Astrocyte (in vitro differentiated cells and primary cell): Measurements from ENCODE around the gene RAF1. TPM values are rescaled to one million over a fixed set of nuclear protein-coding genes. Genes with fewer than 3 reads are reported as not detected.

Source experiments
- DNase-seq: peaks from one replicate; pipeline ENCODE4 v3.0.0-alpha.2; 2010; ENCODE audit warnings: low read depth
- FAIRE-seq: peaks from 2 replicates; lab custom pipeline; 2011; peaks lifted over from hg19 to GRCh38; lab: Jason Lieb, UNC
- H2AFZ ChIP-seq: 2 replicates; pipeline ENCODE4 v1.6.0; 2012; ENCODE audit warnings: low read depth, low read length, inconsistent platforms
- H3K27ac ChIP-seq: 2 replicates; pipeline ENCODE4 v1.5.1; 2011; ENCODE audit warnings: low read depth, low read length, inconsistent platforms
- H3K27me3 ChIP-seq: 2 replicates; pipeline ENCODE4 v1.6.0; 2011; ENCODE audit warnings: low read length, inconsistent platforms; ENCODE audit not compliant: insufficient read depth
- H3K36me3 ChIP-seq: 2 replicates; pipeline ENCODE4 v1.5.1; 2011; ENCODE audit warnings: low read length, inconsistent platforms; ENCODE audit not compliant: insufficient read depth
- H3K4me1 ChIP-seq: 2 replicates; pipeline ENCODE4 v1.5.1; 2011; ENCODE audit warnings: low read length, inconsistent platforms; ENCODE audit not compliant: insufficient read depth
- H3K4me2 ChIP-seq: 2 replicates; pipeline ENCODE4 v1.6.0; 2012; ENCODE audit warnings: low read length, inconsistent platforms
- H3K4me3 ChIP-seq: 2 replicates; pipeline ENCODE4 v1.5.1; 2011; ENCODE audit warnings: low read depth, mild to moderate bottlenecking, low read length, inconsistent platforms; ENCODE audit not compliant: insufficient read depth
- H3K79me2 ChIP-seq: 2 replicates; pipeline ENCODE4 v1.6.0; 2012; ENCODE audit warnings: mild to moderate bottlenecking, low read length, inconsistent platforms; ENCODE audit not compliant: insufficient read depth
- H3K9ac ChIP-seq: 2 replicates; pipeline ENCODE4 v1.6.0; 2012; ENCODE audit warnings: mild to moderate bottlenecking, low read length, inconsistent platforms
- H3K9me3 ChIP-seq: 2 replicates; pipeline ENCODE4 v1.5.1; 2012; ENCODE audit warnings: low read depth, mild to moderate bottlenecking, low read length, inconsistent platforms; ENCODE audit not compliant: insufficient read depth
- H4K20me1 ChIP-seq: 2 replicates; pipeline ENCODE4 v1.6.0; 2012; ENCODE audit warnings: low read length, inconsistent platforms; ENCODE audit not compliant: insufficient read depth
- H3K27ac Mint-ChIP-seq: one replicate; pipeline ENCODE4 v1.8.0; 2021; ENCODE audit warnings: mild to moderate bottlenecking, mixed read lengths; ENCODE audit not compliant: unreplicated experiment
- H3K27me3 Mint-ChIP-seq: one replicate; pipeline ENCODE4 v1.8.0; 2021; ENCODE audit warnings: low read depth, mixed read lengths; ENCODE audit not compliant: unreplicated experiment
- H3K36me3 Mint-ChIP-seq: one replicate; pipeline ENCODE4 v1.8.0; 2021; ENCODE audit warnings: low read depth, mixed read lengths; ENCODE audit not compliant: unreplicated experiment
- H3K4me1 Mint-ChIP-seq: one replicate; pipeline ENCODE4 v1.8.0; 2021; ENCODE audit warnings: low read depth, mixed read lengths; ENCODE audit not compliant: unreplicated experiment
- H3K4me3 Mint-ChIP-seq: one replicate; pipeline ENCODE4 v1.8.0; 2021; ENCODE audit warnings: mild to moderate bottlenecking, moderate library complexity, mixed read lengths; ENCODE audit not compliant: unreplicated experiment
- H3K9me3 Mint-ChIP-seq: one replicate; pipeline ENCODE4 v1.8.0; 2021; ENCODE audit warnings: mild to moderate bottlenecking, mixed read lengths; ENCODE audit not compliant: unreplicated experiment
- EZH2 ChIP-seq: IDR thresholded peaks from 2 replicates; pipeline ENCODE4 v1.6.1; 2012; ENCODE audit warnings: mild to moderate bottlenecking, low read length, inconsistent platforms; ENCODE audit not compliant: insufficient read depth
- total RNA-seq: library from RNA; stranded (reverse); gene quantifications from 2 replicates; pipeline ENCODE4 v1.2.1, GENCODE V29; 2021
- TF ChIP-seq, protein P1 (sequence below): IDR thresholded peaks from 2 replicates; pipeline ENCODE4 v1.5.1; 2011; ENCODE audit warnings: low read depth, mild to moderate bottlenecking, inconsistent platforms, low read length, moderate library complexity; ENCODE audit not compliant: insufficient read depth

The RAF1 gene
- total RNA-seq, 1 donor from 2014 or later = 80.9 TPM

DNA sequence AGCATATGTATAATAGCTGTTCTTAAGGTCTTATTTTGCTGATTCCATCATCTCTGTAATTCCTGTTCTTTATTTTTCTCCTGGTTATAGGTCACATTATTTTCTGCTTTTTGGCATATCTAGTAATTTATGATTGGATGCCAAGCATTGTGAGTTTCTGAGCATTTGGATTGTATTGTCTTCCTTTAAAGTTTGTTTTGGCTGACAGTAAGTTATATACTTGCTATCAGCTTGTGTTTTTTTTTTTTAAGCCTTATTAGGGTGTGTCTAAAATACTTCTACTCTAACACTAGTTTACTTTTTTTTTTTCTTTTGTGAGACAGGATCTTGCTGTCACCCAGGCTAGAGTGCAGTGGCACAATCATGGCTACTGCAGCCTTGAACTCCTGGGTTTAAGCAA is 96.9 kb downstream of the RAF1 start:
- Histone ChIP-seq H3K4me3 (no peak overlapping the region), H3K4me2 (no peak overlapping the region), H2AFZ (no peak overlapping the region), H3K79me2 (peaks cover 79% of the 10 kb centered on the region), H3K27me3 (no peaks in the 10 kb centered on the region), H3K27ac (no peak overlapping the region), H3K9ac (no peak overlapping the region), H3K9me3 (no peaks in the 10 kb centered on the region), H3K4me1 (no peaks in the 10 kb centered on the region), H4K20me1 (peaks cover 70% of the 10 kb centered on the region), H3K36me3 (peaks cover 18% of the 10 kb centered on the region)
- no peak for FAIRE-seq
- peaks cover 26% of the 10 kb centered on the region for H3K4me1 Mint-ChIP-seq
- H3K36me3 Mint-ChIP-seq = peaks cover 23% of the 10 kb centered on the region
- TF ChIP-seq, protein P1, sequence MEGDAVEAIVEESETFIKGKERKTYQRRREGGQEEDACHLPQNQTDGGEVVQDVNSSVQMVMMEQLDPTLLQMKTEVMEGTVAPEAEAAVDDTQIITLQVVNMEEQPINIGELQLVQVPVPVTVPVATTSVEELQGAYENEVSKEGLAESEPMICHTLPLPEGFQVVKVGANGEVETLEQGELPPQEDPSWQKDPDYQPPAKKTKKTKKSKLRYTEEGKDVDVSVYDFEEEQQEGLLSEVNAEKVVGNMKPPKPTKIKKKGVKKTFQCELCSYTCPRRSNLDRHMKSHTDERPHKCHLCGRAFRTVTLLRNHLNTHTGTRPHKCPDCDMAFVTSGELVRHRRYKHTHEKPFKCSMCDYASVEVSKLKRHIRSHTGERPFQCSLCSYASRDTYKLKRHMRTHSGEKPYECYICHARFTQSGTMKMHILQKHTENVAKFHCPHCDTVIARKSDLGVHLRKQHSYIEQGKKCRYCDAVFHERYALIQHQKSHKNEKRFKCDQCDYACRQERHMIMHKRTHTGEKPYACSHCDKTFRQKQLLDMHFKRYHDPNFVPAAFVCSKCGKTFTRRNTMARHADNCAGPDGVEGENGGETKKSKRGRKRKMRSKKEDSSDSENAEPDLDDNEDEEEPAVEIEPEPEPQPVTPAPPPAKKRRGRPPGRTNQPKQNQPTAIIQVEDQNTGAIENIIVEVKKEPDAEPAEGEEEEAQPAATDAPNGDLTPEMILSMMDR = no peak
- no peak for TF ChIP-seq EZH2
- no peak overlapping the region for H3K4me3 Mint-ChIP-seq
- H3K9me3 Mint-ChIP-seq = peaks cover 3% of the 10 kb centered on the region
- H3K27me3 Mint-ChIP-seq = no peaks in the 10 kb centered on the region
- H3K27ac Mint-ChIP-seq = no peak overlapping the region
- no peak for DNase-seq

DNA sequence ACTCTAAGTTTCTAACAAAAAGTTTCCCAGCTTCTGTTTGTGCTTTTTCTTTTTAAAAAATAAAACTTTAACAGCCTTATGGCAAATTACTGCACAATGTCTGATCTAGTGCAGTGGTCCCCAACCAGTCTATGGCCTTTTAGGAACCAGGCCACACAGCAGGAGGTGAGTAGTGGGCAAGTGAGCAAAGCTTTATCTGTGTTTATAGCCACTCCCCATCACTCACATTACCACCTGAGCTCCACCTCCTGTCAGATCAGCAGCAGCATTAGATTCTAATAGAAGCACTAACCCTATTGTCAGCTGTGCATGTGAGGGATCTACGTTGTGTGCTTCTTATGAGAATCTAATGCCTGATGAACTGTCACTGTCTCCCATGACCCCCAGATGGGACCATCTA is 101.5 kb downstream of the RAF1 start:
- H3K9me3 Mint-ChIP-seq = no peaks in the 10 kb centered on the region
- no peaks in the 10 kb centered on the region for H3K36me3 ChIP-seq
- H3K27me3 ChIP-seq = no peaks in the 10 kb centered on the region
- no peaks in the 10 kb centered on the region for H3K27me3 Mint-ChIP-seq
- TF ChIP-seq EZH2 = no peak
- TF ChIP-seq, protein P1 = no peak
- H3K36me3 Mint-ChIP-seq = peaks cover 2% of the 10 kb centered on the region
- H2AFZ ChIP-seq = no peak overlapping the region
- no peaks in the 10 kb centered on the region for H3K9me3 ChIP-seq
- FAIRE-seq (no peak), DNase-seq (no peak)
- peaks cover 45% of the 10 kb centered on the region for H3K4me1 Mint-ChIP-seq
- peaks cover 89% of the 10 kb centered on the region for H4K20me1 ChIP-seq
- no peak overlapping the region for H3K4me2 ChIP-seq
- no peak overlapping the region for H3K4me3 Mint-ChIP-seq
- H3K9ac ChIP-seq = no peak overlapping the region
- no peak overlapping the region for H3K4me3 ChIP-seq
- H3K27ac Mint-ChIP-seq = no peak overlapping the region
- peaks cover 11% of the 10 kb centered on the region for H3K4me1 ChIP-seq
- H3K79me2 ChIP-seq = peaks cover 96% of the 10 kb centered on the region
- no peak overlapping the region for H3K27ac ChIP-seq

DNA sequence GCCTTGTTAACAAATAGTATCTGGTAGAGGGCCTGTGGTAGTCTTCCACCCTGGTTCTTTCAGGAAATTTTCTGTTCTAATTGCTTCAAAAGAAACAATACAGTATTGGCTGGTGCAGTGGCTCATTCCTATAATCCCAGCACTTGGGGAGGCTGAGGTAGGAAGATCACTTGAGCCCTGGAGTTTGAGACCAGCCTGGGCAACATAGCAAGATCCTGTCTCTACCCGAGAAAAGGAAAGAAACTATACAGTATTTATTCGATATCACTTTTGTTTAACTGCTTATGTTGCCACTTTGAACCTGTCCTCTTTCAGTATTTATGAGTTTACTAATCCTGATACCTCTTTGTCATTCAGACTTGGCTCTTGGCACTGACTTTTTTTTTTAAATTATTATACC is 102.5 kb downstream of the RAF1 start:
- TF ChIP-seq EZH2 = no peak
- H3K27ac ChIP-seq = no peak overlapping the region
- Mint-ChIP-seq H3K27me3 (no peaks in the 10 kb centered on the region), H3K27ac (no peak overlapping the region), H3K4me3 (no peak overlapping the region), H3K36me3 (peaks cover 2% of the 10 kb centered on the region), H3K4me1 (peaks cover 45% of the 10 kb centered on the region), H3K9me3 (no peaks in the 10 kb centered on the region)
- H3K9ac ChIP-seq = no peak overlapping the region
- FAIRE-seq (no peak), DNase-seq (no peak)
- no peak overlapping the region for H2AFZ ChIP-seq
- no peaks in the 10 kb centered on the region for H3K36me3 ChIP-seq
- H3K79me2 ChIP-seq = peaks cover 92% of the 10 kb centered on the region
- H4K20me1 ChIP-seq = peaks cover 80% of the 10 kb centered on the region
- peaks cover 11% of the 10 kb centered on the region for H3K4me1 ChIP-seq
- H3K27me3 ChIP-seq = no peaks in the 10 kb centered on the region
- H3K4me3 ChIP-seq = no peak overlapping the region
- H3K9me3 ChIP-seq = no peaks in the 10 kb centered on the region
- H3K4me2 ChIP-seq = no peak overlapping the region
